GM12891 (cell line): ENCODE data around the gene LGI4.

Experiments used
- DNase-seq: peaks from one replicate; pipeline ENCODE4 v3.0.0; 2011; ENCODE audit warnings: low spot score; ENCODE audit not compliant: insufficient read length
- FAIRE-seq: peaks from 2 replicates; lab custom pipeline; 2011; peaks lifted over from hg19 to GRCh38; lab: Jason Lieb, UNC
- PAX5 ChIP-seq: IDR thresholded peaks from 2 replicates; pipeline ENCODE4 v1.6.1; 2011; ENCODE audit warnings: low read length, moderate library complexity, mild to moderate bottlenecking; ENCODE audit not compliant: insufficient read depth, severe bottlenecking
- POLR2A ChIP-seq: IDR thresholded peaks from 2 replicates; pipeline ENCODE4 v1.6.1; 2011; ENCODE audit warnings: low read depth, low read length, control low read depth
- POLR2AphosphoS5 ChIP-seq: IDR thresholded peaks from 2 replicates; pipeline ENCODE4 v1.6.1; 2011; ENCODE audit warnings: low read depth, low read length, control low read depth
- POU2F2 ChIP-seq: IDR thresholded peaks from 2 replicates; pipeline ENCODE4 v1.6.1; 2011; ENCODE audit warnings: low read depth, mild to moderate bottlenecking, control low read depth, low read length, moderate library complexity
- SPI1 ChIP-seq: IDR thresholded peaks from 2 replicates; pipeline ENCODE4 v1.6.1; 2011; ENCODE audit warnings: low read depth, low read length, control low read depth
- TAF1 ChIP-seq: IDR thresholded peaks from 2 replicates; pipeline ENCODE4 v1.6.1; 2011; ENCODE audit warnings: low read depth, low read length, control low read depth

Gene LGI4

DNA sequence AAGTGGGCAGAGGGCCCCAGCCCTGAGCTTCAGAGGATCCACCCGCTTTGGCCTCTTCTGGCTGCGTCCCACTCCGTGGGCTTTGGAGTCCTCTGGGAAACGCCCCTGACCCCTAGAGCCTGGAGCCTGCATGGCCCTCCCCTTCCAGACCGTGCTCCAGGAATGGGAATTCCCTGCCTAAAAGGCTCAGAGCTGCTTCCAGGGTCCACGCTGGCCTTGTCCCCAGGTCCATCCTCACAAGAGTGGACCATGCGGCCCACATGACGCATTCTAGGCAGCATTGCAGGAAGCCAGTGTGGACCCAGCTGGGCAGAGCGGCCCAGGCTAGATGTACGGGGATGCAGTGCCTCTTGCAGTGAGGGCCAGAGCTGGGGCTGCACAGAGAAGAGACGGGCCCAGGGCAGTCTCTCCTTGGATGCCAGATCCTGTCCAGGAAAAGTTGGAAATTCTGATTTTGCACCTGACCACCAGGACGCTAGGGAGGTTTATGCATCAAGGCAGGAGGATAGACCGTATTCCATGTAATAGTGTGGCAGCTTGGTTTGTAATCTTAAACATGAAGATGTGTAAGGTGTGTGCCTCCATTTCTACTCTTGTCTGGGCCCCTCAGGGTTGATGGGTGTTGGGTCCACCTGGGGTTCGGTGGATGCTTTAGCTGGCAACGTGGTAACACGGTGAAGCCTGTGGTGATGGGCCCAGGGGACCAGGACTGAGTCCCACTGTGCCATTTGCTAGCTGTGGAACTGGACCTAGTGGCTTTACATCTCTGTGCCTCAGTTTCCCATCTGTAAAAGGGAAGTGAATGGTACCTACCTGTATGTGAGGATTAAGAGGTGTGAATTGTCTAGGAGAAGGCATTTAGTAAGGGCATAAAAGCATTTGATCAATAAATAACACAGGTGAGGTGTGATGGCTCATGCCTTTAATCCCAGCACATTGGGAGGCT is 34.0 kb downstream of the LGI4 start:
- FAIRE-seq (no peak), DNase-seq (no peak)

GRCh38 chr19:35099897-35100275 is 35.0 kb downstream of the LGI4 start:
- TF ChIP-seq PAX5, result no peak
- no peak for TF ChIP-seq POU2F2
- no peak for TF ChIP-seq TAF1
- no peak for TF ChIP-seq POLR2AphosphoS5
- no peak for TF ChIP-seq POLR2A
- no peak for TF ChIP-seq SPI1
- DNase-seq (no peak), FAIRE-seq (no peak)

More for the DNA sequence above, 34.0 kb downstream of the LGI4 start:
- TF ChIP-seq PAX5, result no peak
- no peak for TF ChIP-seq POU2F2
- TF ChIP-seq POLR2A, result no peak
- TF ChIP-seq SPI1, result no peak
- TF ChIP-seq POLR2AphosphoS5, result no peak
- TF ChIP-seq TAF1, result no peak

- FAIRE-seq, result no peak
- no peak for TF ChIP-seq TAF1
- TF ChIP-seq POU2F2, result no peak
- no peak for TF ChIP-seq POLR2A
- TF ChIP-seq POLR2AphosphoS5, result no peak
- no peak for TF ChIP-seq SPI1
- no peak for TF ChIP-seq PAX5
- DNase-seq, result no peak
These were observed 35.5 kb downstream of the LGI4 start for GRCh38 chr19:35099155-35099896.

- FAIRE-seq, result no peak
- TF ChIP-seq POLR2AphosphoS5 (no peak), POLR2A (no peak), PAX5 (no peak), POU2F2 (no peak), TAF1 (no peak), SPI1 (no peak)
- DNase-seq, result no peak
These were observed 36.3 kb downstream of the LGI4 start for GRCh38 chr19:35098413-35099049.

DNA sequence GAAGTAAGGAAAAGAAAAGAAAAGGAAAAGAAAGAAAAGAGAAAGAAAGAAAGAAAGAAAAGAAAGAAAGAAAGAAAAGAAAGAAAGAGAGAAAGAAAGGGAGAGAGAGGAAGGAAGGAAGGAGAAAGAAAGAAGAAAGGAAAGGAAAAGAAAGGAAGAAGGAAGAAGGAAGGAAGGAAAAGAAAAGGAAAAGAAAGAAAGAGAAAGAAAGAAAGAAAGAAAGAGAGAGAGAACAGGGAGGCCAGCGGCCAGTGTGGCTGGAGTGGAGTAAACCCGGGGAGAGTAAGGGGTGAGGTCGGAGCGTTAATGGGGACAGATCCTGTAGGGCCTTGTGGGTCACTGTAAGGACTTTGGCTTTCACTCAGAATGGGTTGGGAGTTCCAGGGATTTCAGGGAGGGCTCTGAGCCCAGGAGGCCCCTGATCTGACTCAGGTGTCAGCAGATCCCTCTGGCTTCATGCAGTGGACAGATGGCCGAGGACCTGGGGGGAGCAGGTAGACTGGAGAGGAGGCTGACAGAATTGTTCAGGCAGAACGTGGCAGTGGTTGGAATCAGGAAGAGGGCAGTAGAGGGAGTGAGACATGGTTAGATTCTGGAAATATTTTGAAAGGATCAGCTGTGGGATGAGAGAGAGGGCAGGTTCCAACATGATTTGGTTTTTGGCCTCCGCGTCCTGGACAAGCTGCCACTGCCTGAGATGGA is 39.0 kb downstream of the LGI4 start:
- DNase-seq, result no peak
- no peak for TF ChIP-seq PAX5
- no peak for TF ChIP-seq POLR2A
- no peak for TF ChIP-seq SPI1
- no peak for TF ChIP-seq POLR2AphosphoS5
- no peak for TF ChIP-seq POU2F2
- TF ChIP-seq TAF1, result no peak
- FAIRE-seq, result no peak

DNA sequence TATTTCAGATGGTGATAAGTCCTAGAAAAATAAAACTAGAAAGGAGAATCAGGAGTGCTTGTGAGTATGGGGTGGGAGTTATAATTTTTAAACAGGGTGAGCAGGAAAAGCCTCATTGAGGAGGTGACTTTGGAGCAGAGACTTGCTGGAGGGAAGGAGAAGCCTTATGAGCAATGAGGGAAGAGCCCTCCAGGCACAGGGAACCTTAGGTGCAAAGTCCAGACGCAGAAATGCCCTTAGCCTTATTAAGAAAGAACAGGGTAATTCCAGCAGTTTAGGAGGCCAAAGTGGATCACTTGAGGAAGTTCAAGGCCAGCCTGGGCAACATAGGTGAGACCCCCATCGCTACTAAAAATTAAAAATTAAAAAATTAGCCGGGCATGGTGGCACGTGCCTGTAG is 40.2 kb downstream of the LGI4 start:
- FAIRE-seq, result no peak
- TF ChIP-seq PAX5 (no peak), POU2F2 (no peak), SPI1 (no peak), POLR2A (no peak), TAF1 (no peak), POLR2AphosphoS5 (no peak)
- DNase-seq, result no peak

DNA sequence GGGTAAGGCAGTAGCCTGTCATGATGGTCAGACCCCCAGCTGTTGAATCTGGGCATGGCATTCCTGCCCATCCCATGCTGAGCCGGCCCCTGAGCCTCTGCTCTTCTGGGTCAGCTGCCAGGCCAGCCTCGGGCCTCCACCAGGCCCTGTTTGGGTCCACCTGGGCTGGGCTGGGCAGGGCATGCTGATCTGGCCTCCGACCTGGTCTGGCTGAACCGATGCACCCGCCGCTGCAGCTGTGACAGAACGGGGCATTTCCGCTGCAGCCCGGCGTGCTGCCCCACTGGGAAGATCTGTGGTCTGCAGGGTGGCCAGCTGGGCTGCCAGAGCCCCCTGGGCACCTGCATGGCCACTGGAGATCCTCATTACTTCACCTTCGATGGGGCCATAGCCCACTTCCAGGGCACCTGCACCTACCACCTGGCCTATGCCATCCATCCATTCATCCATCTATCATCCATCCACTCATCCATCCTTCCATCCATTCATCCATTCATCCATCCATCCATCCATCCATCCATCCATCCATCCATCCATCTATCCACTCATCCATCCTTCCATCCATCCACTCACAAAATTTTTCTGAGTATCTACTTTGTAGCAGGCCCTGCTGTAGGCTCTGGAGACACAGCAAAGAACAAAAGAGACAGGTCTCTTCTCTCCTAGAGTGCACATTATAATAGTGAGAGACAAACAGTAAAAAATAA is 40.8 kb downstream of the LGI4 start:
- no peak for FAIRE-seq
- no peak for DNase-seq

DNA sequence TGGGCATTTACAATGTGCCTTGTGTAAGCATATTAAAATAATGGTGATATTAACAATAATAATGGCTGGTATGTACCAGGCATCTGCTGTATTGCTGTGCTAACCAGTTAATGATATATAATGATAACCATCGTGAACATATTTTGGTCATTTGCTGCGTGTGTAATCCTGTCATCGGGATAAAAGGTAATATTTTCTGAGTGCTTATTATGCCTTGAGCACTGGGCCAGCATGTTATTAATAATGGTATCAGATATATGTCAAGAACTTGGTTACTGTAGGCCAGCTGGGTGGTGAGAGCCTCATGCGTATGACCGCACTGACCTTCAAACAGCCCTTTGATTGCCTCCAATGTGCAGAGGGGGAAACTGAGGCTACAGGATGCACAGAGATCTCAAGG is 41.4 kb downstream of the LGI4 start:
- no peak for FAIRE-seq

More for the DNA sequence above, 40.8 kb downstream of the LGI4 start:
- TF ChIP-seq POLR2A (no peak), POLR2AphosphoS5 (no peak), PAX5 (no peak), TAF1 (no peak), SPI1 (no peak), POU2F2 (no peak)

More for the DNA sequence above, 41.4 kb downstream of the LGI4 start:
- TF ChIP-seq POLR2AphosphoS5 (no peak), SPI1 (no peak), POLR2A (no peak), TAF1 (no peak), PAX5 (no peak), POU2F2 (no peak)
- no peak for DNase-seq
